Loucy (cell line): ENCODE data around the gene U2AF1.
"Not testable (repeated sequence)": the region's sequence is repeated elsewhere in the genome, so short reads cannot be mapped to it uniquely, and the experiment has no call there.

Experiments used
- CTCF ChIP-seq: fragments of 200-600 bp; sonication (generic); conservative IDR thresholded peaks from 2 replicates; pipeline ENCODE4 v1.5.1; 2014; ENCODE audit warnings: mild to moderate bottlenecking, antibody characterized with exemption, low read length
- EZH2phosphoT487 ChIP-seq: fragments of 200-600 bp; IDR thresholded peaks from 2 replicates; pipeline ENCODE4 v1.6.1; 2018; ENCODE audit warnings: antibody characterized with exemption, mild to moderate bottlenecking, moderate library complexity, borderline replicate concordance

GRCh38 chr21:43114483-43114882 is 7.1 kb upstream of the U2AF1 start:
- not testable (repeated sequence) for TF ChIP-seq CTCF, EZH2phosphoT487
